ENCODE data around the gene SCMH1. TPM values are rescaled to one million over a fixed set of nuclear protein-coding genes. Genes with fewer than 3 reads are reported as not detected.
"Not testable (repeated sequence)": the region's sequence is repeated elsewhere in the genome, so short reads cannot be mapped to it uniquely, and the experiment has no call there.

Gene SCMH1
- total and polyA plus RNA-seq, 2 donors (not counting 3 experiments of a cell fraction or from before 2014, with no cell fraction given) = 39.9 to 40.7 TPM

GRCh38 chr1:41213341-41213740, 28.8 kb downstream of the SCMH1 start:
- peak; percentile 28 for DNase-seq (ENCODE audit: low read depth, low spot score)
- Histone ChIP-seq H3K79me2 (ENCODE audit: control insufficient read depth, insufficient read depth, low read length) (peaks cover 9% of the 10 kb centered on the region), H3K27me3 (ENCODE audit: control insufficient read depth in 2 of 2, insufficient read depth in 2 of 2, low read length in 2 of 2) (no peaks in the 10 kb centered on the region), H3K9me3 (replicated peaks; ENCODE audit: control insufficient read depth, insufficient read depth, low read length) (no peaks in the 10 kb centered on the region), H3K36me3 (ENCODE audit: control insufficient read depth in 2 of 2, extremely low read depth in 1 of 2, insufficient read depth in 2 of 2, low read length in 2 of 2) (no peaks in the 10 kb centered on the region), H3K9ac (replicated peaks; ENCODE audit: extremely low read depth, insufficient read depth, low read length) (no peak overlapping the region), H3K4me1 (ENCODE audit: control insufficient read depth, extremely low read depth, insufficient read depth, low read length) (no peaks in the 10 kb centered on the region), H3K4me3 (replicated peaks in 1 of 3; ENCODE audit: insufficient read depth in 1 of 3, low read depth in 1 of 3, low read length in 3 of 3) (no peak overlapping the region), H3K4me2 (ENCODE audit: insufficient read depth, low read length) (no peak overlapping the region), H4K20me1 (replicated peaks; ENCODE audit: control insufficient read depth, extremely low read depth, insufficient read depth, low read length) (no peaks in the 10 kb centered on the region), H3K9me1 (replicated peaks; ENCODE audit: control insufficient read depth, extremely low read depth, insufficient read depth, low read length) (no peaks in the 10 kb centered on the region), H3K27ac (ENCODE audit: insufficient read depth, low read depth, low read length) (no peak overlapping the region), H2AFZ (ENCODE audit: low read depth, low read length) (no peak overlapping the region)
- no TSS peak for BruUV-seq (replicated peaks)
- intact Hi-C loops (cut with micrococcal nuclease) (no loop called here), dilution Hi-C loops (cut with MboI; ENCODE audit: extremely low pct_ligation_motif_present, low sequenced_read_pairs) (no loop called here)
- POLR2A ChIA-PET = no interaction called here
- CTCF ChIA-PET = interaction anchor here (1.1 kb wide), 2 partner anchors 70 to 90 kb away, joined by 3 read pairs; no protein-coding TSS in a partner anchor
- no peak for FAIRE-seq
- TF ChIP-seq MAX (IDR thresholded peaks at IDR 0.05; ENCODE audit: insufficient read depth, insufficient read length) (no peak), CTCF (IDR thresholded peaks at IDR 0.05; ENCODE audit: extremely low read depth in 1 of 2, insufficient read depth in 1 of 2, low read depth in 1 of 2, low read length in 2 of 2) (no peak), POLR2AphosphoS5 (IDR thresholded peaks at IDR 0.05; ENCODE audit: insufficient read depth, low read depth, low read length) (no peak), POLR2A (IDR thresholded peaks at IDR 0.05; ENCODE audit: low read depth, low read length) (no peak), EZH2 (IDR thresholded peaks at IDR 0.05; ENCODE audit: borderline replicate concordance, low read depth, low read length, severe bottlenecking) (no peak), GATA2 (IDR thresholded peaks at IDR 0.05; ENCODE audit: insufficient read depth, insufficient read length, low read depth, low read length) (no peak), MYC (IDR thresholded peaks at IDR 0.05; ENCODE audit: low read depth, low read length) (no peak), FOS (IDR thresholded peaks at IDR 0.05; ENCODE audit: borderline replicate concordance, insufficient read depth, low read length) (no peak), JUN (IDR thresholded peaks at IDR 0.05; ENCODE audit: borderline replicate concordance, insufficient read depth, insufficient read length, low read depth) (no peak)

GRCh38 chr1:41211608-41212007, 30.5 kb downstream of the SCMH1 start:
- CTCF ChIA-PET = interaction anchor here (0.9 kb wide), 1 partner anchor 10 kb away, joined by 3 read pairs; no protein-coding TSS in a partner anchor
- DNase-seq (ENCODE audit: low read depth, low spot score); H3K36me3 ChIP-seq (ENCODE audit: control insufficient read depth in 2 of 2, extremely low read depth in 1 of 2, insufficient read depth in 2 of 2, low read length in 2 of 2); POLR2A ChIA-PET; H3K27ac ChIP-seq (ENCODE audit: insufficient read depth, low read depth, low read length); H3K4me2 ChIP-seq (ENCODE audit: insufficient read depth, low read length); H3K9me3 ChIP-seq (replicated peaks; ENCODE audit: control insufficient read depth, insufficient read depth, low read length); dilution Hi-C loops (cut with MboI; ENCODE audit: extremely low pct_ligation_motif_present, low sequenced_read_pairs); H3K4me1 ChIP-seq (ENCODE audit: control insufficient read depth, extremely low read depth, insufficient read depth, low read length); FAIRE-seq; H3K27me3 ChIP-seq (ENCODE audit: control insufficient read depth in 2 of 2, insufficient read depth in 2 of 2, low read length in 2 of 2); H3K79me2 ChIP-seq (ENCODE audit: control insufficient read depth, insufficient read depth, low read length); H3K4me3 ChIP-seq (replicated peaks in 1 of 3; ENCODE audit: insufficient read depth in 1 of 3, low read depth in 1 of 3, low read length in 3 of 3); H4K20me1 ChIP-seq (replicated peaks; ENCODE audit: control insufficient read depth, extremely low read depth, insufficient read depth, low read length); H2AFZ ChIP-seq (ENCODE audit: low read depth, low read length); BruUV-seq (replicated peaks); H3K9ac ChIP-seq (replicated peaks; ENCODE audit: extremely low read depth, insufficient read depth, low read length); intact Hi-C loops (cut with micrococcal nuclease); H3K9me1 ChIP-seq (replicated peaks; ENCODE audit: control insufficient read depth, extremely low read depth, insufficient read depth, low read length): not testable (repeated sequence)

- H4K20me1 ChIP-seq (replicated peaks; ENCODE audit: control insufficient read depth, extremely low read depth, insufficient read depth, low read length); BruUV-seq (replicated peaks); H3K4me3 ChIP-seq (replicated peaks in 1 of 3; ENCODE audit: insufficient read depth in 1 of 3, low read depth in 1 of 3, low read length in 3 of 3); H2AFZ ChIP-seq (ENCODE audit: low read depth, low read length); DNase-seq (ENCODE audit: low read depth, low spot score); dilution Hi-C loops (cut with MboI; ENCODE audit: extremely low pct_ligation_motif_present, low sequenced_read_pairs); H3K4me2 ChIP-seq (ENCODE audit: insufficient read depth, low read length); H3K9me3 ChIP-seq (replicated peaks; ENCODE audit: control insufficient read depth, insufficient read depth, low read length); intact Hi-C loops (cut with micrococcal nuclease); H3K27me3 ChIP-seq (ENCODE audit: control insufficient read depth in 2 of 2, insufficient read depth in 2 of 2, low read length in 2 of 2); H3K27ac ChIP-seq (ENCODE audit: insufficient read depth, low read depth, low read length); H3K9me1 ChIP-seq (replicated peaks; ENCODE audit: control insufficient read depth, extremely low read depth, insufficient read depth, low read length); H3K36me3 ChIP-seq (ENCODE audit: control insufficient read depth in 2 of 2, extremely low read depth in 1 of 2, insufficient read depth in 2 of 2, low read length in 2 of 2); H3K9ac ChIP-seq (replicated peaks; ENCODE audit: extremely low read depth, insufficient read depth, low read length); POLR2A ChIA-PET; H3K79me2 ChIP-seq (ENCODE audit: control insufficient read depth, insufficient read depth, low read length); H3K4me1 ChIP-seq (ENCODE audit: control insufficient read depth, extremely low read depth, insufficient read depth, low read length); CTCF ChIA-PET; FAIRE-seq: not testable (repeated sequence)
Observed at GRCh38 chr1:41207053-41207452, 35.1 kb downstream of the SCMH1 start.

Data from endothelial cell of umbilical vein (primary cell).